Measurements from ENCODE around the gene SIRPD.

DNA sequence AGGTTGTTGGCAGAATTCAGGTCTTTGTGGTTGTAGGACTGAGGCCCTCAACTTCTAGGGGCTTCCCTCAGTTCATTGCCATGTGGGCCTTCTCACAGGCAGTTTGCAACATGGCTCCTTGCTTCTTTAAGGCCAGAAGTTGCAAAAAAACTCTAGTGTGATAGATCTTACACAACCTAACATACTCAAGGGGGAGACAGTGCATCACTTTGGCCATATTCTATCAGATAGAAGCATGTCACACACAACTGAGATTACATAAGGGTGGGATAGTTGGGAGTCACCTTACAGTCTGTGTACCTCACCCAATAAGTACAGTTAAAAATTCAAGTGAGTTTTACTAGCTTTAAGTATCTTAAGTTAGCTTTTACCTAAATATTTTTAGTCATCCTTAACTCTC, 1.6 kb downstream of the SIRPD start:
- TF ChIP-seq, protein P1, sequence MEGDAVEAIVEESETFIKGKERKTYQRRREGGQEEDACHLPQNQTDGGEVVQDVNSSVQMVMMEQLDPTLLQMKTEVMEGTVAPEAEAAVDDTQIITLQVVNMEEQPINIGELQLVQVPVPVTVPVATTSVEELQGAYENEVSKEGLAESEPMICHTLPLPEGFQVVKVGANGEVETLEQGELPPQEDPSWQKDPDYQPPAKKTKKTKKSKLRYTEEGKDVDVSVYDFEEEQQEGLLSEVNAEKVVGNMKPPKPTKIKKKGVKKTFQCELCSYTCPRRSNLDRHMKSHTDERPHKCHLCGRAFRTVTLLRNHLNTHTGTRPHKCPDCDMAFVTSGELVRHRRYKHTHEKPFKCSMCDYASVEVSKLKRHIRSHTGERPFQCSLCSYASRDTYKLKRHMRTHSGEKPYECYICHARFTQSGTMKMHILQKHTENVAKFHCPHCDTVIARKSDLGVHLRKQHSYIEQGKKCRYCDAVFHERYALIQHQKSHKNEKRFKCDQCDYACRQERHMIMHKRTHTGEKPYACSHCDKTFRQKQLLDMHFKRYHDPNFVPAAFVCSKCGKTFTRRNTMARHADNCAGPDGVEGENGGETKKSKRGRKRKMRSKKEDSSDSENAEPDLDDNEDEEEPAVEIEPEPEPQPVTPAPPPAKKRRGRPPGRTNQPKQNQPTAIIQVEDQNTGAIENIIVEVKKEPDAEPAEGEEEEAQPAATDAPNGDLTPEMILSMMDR (IDR thresholded peaks at IDR 0.05; ENCODE audit: low read depth, low read length, poor library complexity, severe bottlenecking): peak; percentile 16
- no peak for TF ChIP-seq EZH2phosphoT487 (IDR thresholded peaks at IDR 0.05; ENCODE audit: borderline replicate concordance, low read length)
